ENCODE measurements around the gene RCBTB2.

The RCBTB2 gene

GRCh38 chr13:48562296-48563066, 29.6 kb upstream of the RCBTB2 start:
- no peak for DNase-seq

DNA sequence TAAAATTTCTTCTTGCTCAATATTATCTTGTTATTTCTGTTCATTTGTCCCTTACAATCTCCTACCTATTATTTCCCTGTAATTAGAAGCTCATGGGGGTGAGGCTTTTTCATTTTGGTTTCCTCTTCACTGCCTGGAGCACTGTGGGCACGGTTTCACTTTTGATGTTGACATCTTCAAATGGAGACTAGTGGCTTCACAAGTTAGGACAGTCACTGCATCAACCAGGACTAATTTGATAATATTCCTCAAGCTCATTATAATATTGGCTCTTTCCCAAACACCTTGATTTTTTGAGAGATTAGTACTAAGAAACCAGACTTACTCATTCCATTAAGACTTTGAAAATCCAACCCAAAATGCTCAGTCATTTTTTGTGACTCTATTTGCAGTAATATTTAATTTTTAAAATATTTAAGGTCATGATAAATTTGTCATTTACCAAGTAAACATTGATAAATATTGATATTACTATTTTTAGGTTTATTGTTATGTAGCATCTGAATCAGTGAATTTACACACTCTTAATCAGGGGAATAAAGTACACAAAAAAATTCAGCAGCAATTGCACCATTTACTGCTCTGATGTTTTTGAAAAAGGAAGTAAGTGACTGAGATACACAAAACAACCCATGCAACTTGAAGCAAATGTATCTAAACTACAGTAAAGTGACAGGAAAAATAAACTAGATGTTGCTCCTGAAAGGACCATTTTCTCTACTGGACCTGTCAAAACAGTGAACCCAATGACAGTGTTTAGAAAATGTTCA, 28.8 kb upstream of the RCBTB2 start:
- no peak for DNase-seq

DNA sequence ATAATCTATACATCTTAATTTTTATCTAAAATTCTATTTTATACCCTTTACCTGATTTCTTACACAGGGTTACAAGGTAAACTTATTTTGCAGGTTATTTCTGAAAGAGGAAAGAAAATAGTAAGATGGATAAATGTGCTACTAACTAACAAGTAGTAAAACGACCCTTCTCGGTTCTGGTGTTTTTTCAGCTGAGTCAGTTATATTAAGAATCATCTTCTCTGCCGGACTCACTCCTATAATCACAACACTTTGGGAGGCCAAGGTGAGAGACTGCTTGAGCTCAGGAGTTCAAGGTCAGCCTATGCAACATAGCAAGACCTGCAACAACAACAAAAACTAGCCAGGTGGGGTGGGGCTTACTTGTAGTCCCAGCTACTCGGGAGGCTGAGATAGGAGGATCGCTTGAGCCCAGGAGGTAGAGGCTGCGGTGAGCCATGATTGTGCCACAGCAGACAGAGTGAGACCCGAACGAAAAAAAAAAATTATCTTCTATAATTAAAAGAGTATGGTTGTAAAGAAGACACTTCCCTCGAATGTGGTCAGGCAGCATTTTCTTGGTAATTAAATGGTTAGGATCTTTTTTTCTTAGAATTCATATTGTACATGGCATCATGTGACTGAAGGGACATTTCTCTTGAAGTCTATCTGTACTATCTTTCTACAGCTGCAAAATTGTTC, 27.9 kb upstream of the RCBTB2 start:
- no peak for DNase-seq

GRCh38 chr13:48559638-48560320, 26.9 kb upstream of the RCBTB2 start:
- DNase-seq, result no peak

GRCh38 chr13:48556817-48557216, 23.9 kb upstream of the RCBTB2 start:
- no peak for DNase-seq

GRCh38 chr13:48555441-48555840, 22.6 kb upstream of the RCBTB2 start:
- no peak for DNase-seq

DNA sequence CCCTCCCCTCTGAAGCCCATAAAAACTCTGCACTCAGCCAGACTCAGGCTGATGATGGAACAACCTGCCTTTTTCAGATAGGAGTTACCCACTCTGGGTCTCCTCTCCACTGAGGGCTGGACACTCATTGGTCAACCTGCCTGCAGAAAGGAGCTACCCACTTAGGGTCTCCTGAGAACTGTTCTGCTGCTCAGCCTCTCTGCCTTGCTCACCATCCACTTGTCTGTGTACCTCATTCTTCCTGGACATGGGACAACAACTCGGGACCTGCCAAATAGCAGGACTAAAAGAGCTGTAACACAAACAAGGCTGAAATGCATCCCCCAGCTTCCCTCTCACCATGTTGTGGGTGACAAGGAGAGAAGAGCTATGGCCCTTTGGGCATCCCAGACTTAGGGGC, 18.4 kb upstream of the RCBTB2 start:
- no peak for DNase-seq

DNA sequence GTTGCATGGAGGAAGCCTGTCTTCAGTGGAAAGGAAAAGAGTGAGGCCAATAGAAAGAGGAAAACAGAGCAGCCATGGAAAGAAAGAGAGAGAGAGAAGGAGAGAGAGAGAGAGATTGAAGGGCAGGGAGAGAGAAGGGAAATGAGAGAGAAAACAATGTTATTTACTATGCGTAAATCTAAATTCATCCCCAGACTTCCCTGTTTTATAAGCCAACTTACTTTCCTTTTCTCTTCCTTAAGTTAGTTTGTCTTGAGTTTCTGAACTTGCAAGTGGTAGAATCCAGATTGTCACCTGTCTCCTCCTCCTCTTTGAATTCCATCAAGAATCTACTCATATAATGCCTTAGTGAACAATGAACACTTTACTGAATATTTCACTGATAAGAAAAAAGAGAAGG, 16.8 kb upstream of the RCBTB2 start:
- no peak for DNase-seq

DNA sequence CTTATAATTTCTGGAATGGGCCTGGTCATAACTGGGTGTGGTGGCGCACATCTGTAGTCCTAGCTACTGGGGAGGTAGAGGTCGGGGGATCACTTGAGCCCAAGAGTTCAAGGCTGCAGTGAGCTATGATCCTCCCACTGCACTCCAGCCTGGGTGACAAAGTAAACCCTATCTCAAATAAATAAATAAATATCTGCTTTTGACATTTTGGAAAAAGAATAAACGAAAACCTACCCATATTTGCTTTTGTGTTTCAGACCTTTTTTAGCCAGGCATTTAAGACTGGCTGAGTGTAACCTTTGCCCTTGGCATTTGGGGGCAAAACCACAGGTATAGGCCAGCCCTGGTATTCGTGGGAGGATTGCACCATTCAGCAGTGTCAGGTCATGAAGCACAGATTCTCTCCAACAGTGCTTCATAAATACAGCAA, 14.8 kb upstream of the RCBTB2 start:
- DNase-seq, result no peak

GRCh38 chr13:48545608-48546007, 12.7 kb upstream of the RCBTB2 start:
- no peak for DNase-seq

DNA sequence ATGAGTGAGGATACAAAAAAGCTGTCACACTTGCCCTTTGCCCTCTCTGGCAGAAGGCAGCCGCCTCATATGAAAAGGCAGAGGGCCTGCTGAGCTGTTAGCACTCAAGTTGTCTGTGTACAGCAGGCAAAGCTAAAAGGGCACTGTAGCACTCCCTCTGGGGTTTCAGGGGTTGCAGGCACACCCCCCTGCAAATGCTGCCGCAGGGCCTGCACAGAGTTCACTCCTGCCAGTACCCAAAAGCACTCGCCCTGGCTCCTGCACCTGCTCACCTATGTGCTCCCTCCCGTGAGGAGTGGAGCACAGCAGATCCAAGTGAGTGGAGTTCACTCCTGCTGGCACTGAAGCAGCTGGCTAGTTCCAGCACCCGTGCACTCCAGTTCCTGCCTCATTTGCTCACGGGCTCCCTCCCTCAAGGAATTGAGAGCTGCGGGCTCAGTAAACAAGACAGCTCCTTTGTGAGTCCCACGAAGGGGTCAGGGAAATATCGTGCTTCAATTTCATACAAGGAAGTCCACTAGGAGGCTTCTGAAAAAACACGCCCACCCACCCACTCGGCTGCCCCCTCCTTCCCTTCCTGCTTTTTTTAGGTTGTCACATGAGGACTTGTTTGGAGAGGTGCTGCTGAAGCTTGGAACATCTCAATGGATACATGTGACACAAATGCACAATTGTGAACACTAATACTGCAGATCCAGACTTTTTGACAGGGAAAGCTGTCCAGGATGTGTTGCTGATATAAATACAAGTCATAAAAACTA, 9.9 kb upstream of the RCBTB2 start:
- no peak for DNase-seq

DNA sequence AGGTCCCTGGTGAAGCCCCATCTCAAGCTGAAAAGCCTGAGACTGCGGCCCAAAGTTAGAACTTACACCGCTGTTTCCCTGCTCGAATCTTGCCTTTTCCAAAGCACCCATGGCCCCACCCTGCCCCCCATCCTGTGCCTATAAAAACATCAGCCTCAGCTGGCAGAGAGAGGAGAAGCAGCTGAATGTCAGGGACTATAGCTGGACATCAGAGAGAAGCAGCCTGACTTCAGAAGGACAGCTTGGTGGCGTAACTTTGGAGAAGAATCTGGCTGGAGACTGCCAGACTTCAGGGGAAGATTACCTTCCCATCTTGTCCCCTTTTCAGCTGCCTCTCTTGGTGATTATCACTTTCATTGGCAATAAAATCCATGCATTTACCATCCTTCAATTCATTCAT, 9.3 kb upstream of the RCBTB2 start:
- DNase-seq, result no peak

DNA sequence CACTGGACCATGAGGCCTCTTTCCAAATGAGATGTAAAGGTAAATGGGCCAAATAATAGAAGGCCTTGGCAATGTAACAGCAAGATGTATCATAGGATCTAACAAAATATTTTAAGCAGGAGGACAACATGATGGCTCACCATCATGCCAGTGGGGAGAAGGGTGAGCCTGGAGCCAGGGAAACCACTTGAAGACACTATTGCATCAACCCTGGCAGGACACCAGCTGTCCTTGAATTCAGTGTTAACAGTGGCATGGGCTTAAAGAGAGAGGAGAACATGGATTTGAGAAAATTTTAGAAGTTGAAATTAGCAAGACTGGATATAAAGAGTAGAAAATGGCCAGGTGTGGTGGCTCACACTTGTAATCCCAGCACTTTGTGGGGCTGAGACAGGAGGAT, 6.7 kb upstream of the RCBTB2 start:
- no peak for DNase-seq

GRCh38 chr13:48536621-48537250, 3.9 kb upstream of the RCBTB2 start:
- DNase-seq, result no peak

DNA sequence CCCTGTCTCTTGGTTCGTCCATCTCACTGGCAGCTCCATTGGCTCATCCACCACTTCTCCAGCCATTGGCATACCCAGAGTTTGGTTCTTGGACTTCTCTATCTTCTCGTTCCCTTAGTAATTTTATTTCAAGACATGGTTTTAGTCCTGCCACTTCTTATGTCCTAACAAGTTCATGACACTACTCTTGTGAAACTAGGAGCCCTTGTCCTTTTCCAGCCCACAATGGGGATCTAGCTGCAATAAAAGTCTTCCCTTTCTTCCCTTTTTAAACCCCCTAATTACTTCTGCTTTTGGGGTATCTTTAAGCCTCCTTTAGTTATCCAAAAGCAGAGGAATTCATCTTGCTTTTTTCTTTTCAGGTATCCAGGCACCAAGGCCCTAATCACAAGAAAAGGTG, 2.9 kb upstream of the RCBTB2 start:
- no peak for DNase-seq

DNA sequence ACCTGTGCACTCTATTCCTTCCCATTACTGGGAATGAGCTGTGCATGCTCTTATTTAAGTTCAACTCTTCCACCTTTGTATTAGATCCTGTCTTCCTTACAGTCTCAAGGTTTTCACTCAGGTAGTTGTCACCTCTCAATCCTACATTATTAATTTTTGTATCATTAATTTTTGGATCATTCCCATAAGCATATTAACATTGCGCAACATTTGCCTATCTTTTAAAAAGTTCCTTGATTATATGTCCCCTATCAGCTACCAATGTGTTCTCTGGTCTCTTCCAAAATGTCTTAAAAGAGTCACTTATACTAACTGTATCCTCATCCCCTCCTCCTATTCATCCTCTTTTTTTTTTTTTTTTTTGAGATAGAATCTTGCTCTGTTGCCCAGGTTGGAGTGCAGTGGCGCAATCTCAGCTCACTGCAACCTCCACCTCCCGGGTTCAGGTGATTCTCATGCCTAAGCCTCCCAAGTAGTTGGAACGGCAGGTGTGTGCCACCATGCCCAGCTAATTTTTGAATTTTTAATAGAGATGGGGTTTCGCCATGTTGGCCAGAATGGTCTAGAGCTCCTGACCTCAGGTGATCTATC, 2.1 kb upstream of the RCBTB2 start:
- no peak for DNase-seq

- DNase-seq, result no peak
Observed at GRCh38 chr13:48533961-48534600, 1.2 kb upstream of the RCBTB2 start.

DNA sequence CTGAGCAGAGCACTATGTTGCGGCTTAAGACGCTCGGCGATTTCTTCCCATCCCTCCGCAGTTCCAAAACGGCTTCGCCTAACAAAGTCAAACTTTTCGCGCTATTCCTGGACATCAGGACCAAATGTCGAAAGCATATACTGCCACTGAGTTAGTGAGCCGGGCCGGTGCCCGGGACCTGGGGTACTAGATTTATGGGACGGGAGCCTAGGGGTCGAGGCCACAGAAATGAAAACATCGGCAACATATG, 699 bp downstream of the RCBTB2 start:
- DNase-seq, result no peak

GRCh38 chr13:48531416-48532255, 1.2 kb downstream of the RCBTB2 start:
- no peak for DNase-seq

DNA sequence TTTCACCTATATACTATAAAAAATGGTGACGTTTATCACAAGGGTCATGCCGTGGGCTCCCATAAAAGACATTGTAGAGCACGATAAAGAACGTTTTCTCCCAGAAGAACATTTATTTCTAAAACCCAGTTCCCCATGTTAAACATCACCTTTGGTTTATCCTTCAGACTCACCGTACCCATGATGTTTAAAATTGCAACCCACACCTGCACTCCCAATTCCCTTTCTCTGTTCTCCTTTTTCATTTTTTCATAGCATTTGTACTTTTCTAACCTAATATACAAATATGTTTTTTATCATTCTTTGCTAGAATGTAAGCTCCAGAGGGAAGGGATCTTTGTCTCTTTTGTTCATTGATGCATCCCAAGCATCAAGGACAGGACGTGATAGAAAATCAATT, 2.0 kb downstream of the RCBTB2 start:
- no peak for DNase-seq
